HEK293 (cell line): Measurements from ENCODE around the gene C18orf32.

ENCODE experiments used
- KLF1 ChIP-seq: fragments of 450-650 bp; formaldehyde crosslinking; IDR thresholded peaks from 2 replicates; pipeline ENCODE4 v1.5.1; 2016; ENCODE audit warnings: missing biosample characterization, missing genetic modification characterization
- KLF7 ChIP-seq: fragments of 450-650 bp; formaldehyde crosslinking; IDR thresholded peaks from 2 replicates; pipeline ENCODE4 v1.5.1; 2016; ENCODE audit warnings: missing biosample characterization, missing genetic modification characterization, borderline replicate concordance
- SCRT2 ChIP-seq: fragments of 450-650 bp; formaldehyde crosslinking; IDR thresholded peaks from 2 replicates; pipeline ENCODE4 v1.5.1; 2016; ENCODE audit warnings: missing biosample characterization, missing genetic modification characterization
- YY1 ChIP-seq: fragments of 450-650 bp; formaldehyde crosslinking; IDR thresholded peaks from 2 replicates; pipeline ENCODE4 v1.5.1; 2018; ENCODE audit warnings: missing biosample characterization, missing genetic modification characterization
- ZBTB17 ChIP-seq: fragments of 450-650 bp; formaldehyde crosslinking; IDR thresholded peaks from 2 replicates; pipeline ENCODE4 v1.5.1; 2016; ENCODE audit warnings: missing biosample characterization, missing genetic modification characterization
- ZBTB8A ChIP-seq: fragments of 450-650 bp; formaldehyde crosslinking; IDR thresholded peaks from 2 replicates; pipeline ENCODE4 v1.5.1; 2016; ENCODE audit warnings: missing biosample characterization, missing genetic modification characterization
- ZFP69B ChIP-seq: fragments of 450-650 bp; formaldehyde crosslinking; IDR thresholded peaks from 2 replicates; pipeline ENCODE4 v1.5.1; 2016; ENCODE audit warnings: missing biosample characterization, missing genetic modification characterization
- ZNF112 ChIP-seq: fragments of 450-650 bp; formaldehyde crosslinking; IDR thresholded peaks from 2 replicates; pipeline ENCODE4 v1.5.0; 2017; ENCODE audit warnings: missing biosample characterization, missing genetic modification characterization
- ZNF274 ChIP-seq, 2 experiments: fragments of 200-500 bp in 1 of 2; fragments of 450-650 bp in 1 of 2; sonication (Bioruptor generic) in 1 of 2; formaldehyde crosslinking in 1 of 2; IDR thresholded peaks; 2 replicates each; pipeline versions ENCODE4 v1.5.1 to v1.6.1; 2014 to 2016; ENCODE audit warnings: borderline replicate concordance in 1 of 2, inconsistent platforms in 1 of 2, low read length in 1 of 2, missing biosample characterization in 1 of 2, missing genetic modification characterization in 1 of 2
- ZNF571 ChIP-seq: fragments of 450-650 bp; formaldehyde crosslinking; IDR thresholded peaks from 2 replicates; pipeline ENCODE4 v1.5.0; 2017; ENCODE audit warnings: missing biosample characterization, missing genetic modification characterization
- ZNF777 ChIP-seq: fragments of 450-650 bp; formaldehyde crosslinking; IDR thresholded peaks from 2 replicates; pipeline ENCODE4 v1.5.1; 2017; ENCODE audit warnings: missing biosample characterization, missing genetic modification characterization, borderline replicate concordance
- ZNF837 ChIP-seq: fragments of 450-650 bp; formaldehyde crosslinking; IDR thresholded peaks from 2 replicates; pipeline ENCODE4 v1.5.1; 2016; ENCODE audit warnings: missing biosample characterization, missing genetic modification characterization
- TF ChIP-seq, protein P1 (sequence below): fragments of 450-650 bp; formaldehyde crosslinking; IDR thresholded peaks from 2 replicates; pipeline ENCODE4 v1.5.1; 2016; ENCODE audit warnings: missing biosample characterization, missing genetic modification characterization

DNA sequence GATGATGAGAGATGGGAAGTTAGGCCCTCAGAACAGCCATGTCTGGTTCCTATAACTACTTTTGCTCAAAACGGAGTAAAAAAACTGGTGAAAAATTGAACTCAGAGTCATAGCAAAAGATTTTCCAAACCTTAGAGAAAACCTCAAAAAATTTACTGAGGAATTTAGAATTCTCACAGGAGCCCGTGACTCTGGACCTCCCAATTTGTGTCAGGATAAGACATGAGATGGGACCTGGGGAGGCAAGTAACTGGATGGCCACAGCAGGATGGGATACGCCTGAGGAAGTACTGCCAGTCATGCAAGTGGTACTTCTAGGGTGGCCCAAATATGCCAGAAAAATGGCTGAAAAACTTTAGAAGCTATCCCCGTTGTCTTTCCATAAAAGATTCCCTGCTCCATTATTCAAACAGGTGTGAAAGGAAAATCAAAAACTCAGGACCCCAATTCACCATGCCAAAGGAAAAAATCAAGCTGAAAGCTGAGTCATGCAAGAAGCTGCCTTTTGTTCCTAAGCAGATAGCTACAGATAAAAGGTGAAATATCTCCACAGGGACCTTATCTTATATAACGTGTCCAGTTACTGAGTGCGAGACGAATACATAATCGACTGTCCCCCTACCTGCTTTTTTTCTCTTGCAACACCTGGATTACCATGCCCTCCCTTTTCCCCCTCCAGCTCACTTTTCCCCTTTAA is 40.7 kb upstream of the C18orf32 start:
- TF ChIP-seq, protein P1, sequence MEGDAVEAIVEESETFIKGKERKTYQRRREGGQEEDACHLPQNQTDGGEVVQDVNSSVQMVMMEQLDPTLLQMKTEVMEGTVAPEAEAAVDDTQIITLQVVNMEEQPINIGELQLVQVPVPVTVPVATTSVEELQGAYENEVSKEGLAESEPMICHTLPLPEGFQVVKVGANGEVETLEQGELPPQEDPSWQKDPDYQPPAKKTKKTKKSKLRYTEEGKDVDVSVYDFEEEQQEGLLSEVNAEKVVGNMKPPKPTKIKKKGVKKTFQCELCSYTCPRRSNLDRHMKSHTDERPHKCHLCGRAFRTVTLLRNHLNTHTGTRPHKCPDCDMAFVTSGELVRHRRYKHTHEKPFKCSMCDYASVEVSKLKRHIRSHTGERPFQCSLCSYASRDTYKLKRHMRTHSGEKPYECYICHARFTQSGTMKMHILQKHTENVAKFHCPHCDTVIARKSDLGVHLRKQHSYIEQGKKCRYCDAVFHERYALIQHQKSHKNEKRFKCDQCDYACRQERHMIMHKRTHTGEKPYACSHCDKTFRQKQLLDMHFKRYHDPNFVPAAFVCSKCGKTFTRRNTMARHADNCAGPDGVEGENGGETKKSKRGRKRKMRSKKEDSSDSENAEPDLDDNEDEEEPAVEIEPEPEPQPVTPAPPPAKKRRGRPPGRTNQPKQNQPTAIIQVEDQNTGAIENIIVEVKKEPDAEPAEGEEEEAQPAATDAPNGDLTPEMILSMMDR (tag by site-specific recombination) = no peak
- no peak for TF ChIP-seq ZBTB8A (tag by site-specific recombination)
- TF ChIP-seq KLF1 (tag by site-specific recombination) = no peak
- TF ChIP-seq ZBTB17 (tag by site-specific recombination) = no peak
- TF ChIP-seq ZNF112 (tag by site-specific recombination) = no peak
- no peak for TF ChIP-seq ZNF571 (tag by site-specific recombination)
- TF ChIP-seq ZNF274 (IDR thresholded peaks at IDR 0.05; ENCODE audit: low read length) = no peak
- TF ChIP-seq ZNF274 (tag by site-specific recombination; IDR thresholded peaks at IDR 0.05; ENCODE audit: borderline replicate concordance) = no peak
- TF ChIP-seq ZNF777 = no peak
- no peak for TF ChIP-seq SCRT2
- TF ChIP-seq ZNF837 (tag by site-specific recombination) = no peak
- TF ChIP-seq YY1 (tag by site-specific recombination) = no peak
- TF ChIP-seq ZFP69B (tag by site-specific recombination) = no peak
- no peak for TF ChIP-seq KLF7 (tag by site-specific recombination)
